ENCODE results near the gene KCTD1. TPM values are rescaled to one million over a fixed set of nuclear protein-coding genes. Genes with fewer than 3 reads are reported as not detected.

KCTD1 gene
- total and polyA plus RNA-seq, 10 of the 15 experiments (the other 5 are each of a cell fraction or from before 2014, with no cell fraction given) = 1.5 to 13.4 (median 5.5) TPM

DNA sequence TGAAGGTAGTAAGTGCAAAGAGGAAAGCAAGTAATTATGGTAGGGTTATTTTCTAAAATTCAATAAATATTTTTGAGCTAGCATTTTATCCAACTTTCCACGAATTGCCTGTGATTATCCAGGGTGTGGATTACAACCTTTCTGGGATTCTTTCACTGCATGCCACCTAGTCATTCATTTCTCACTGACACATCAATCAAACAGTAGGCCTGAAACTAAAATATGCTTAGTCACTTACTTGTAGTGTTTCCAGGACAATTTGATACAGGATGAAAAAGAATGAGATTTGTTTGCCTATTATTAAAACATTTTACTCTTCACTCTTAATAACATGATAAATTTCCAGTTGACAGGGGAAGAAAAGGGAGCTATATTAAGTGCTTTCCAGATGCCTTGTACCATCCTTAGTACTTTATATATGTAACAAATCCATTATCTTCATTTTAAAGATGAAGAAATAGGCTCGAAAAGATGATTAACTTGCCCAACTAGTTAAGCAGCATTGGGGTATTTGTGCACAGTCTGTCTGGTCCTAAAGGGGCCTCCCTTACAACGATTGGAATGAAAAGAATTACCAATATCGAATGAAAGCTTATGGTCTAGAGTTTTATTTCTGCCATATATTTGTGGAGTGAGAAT is 70.4 kb downstream of the KCTD1 start:
- Histone ChIP-seq H3K27me3 (replicated peaks in 1 of 2; ENCODE audit: control insufficient read depth in 2 of 2, insufficient read depth in 2 of 2, low read length in 1 of 2) (no peaks in the 10 kb centered on the region), H3K9me3 (replicated peaks; ENCODE audit: control insufficient read depth, insufficient read depth, low read length) (no peaks in the 10 kb centered on the region), H3K9ac (ENCODE audit: control insufficient read depth, insufficient read depth, low read length) (no peak overlapping the region), H3K36me3 (ENCODE audit: control insufficient read depth in 2 of 2, insufficient read depth in 2 of 2, low read length in 1 of 2) (no peaks in the 10 kb centered on the region), H3K4me3 (no peak overlapping the region), H4K20me1 (ENCODE audit: control insufficient read depth, insufficient read depth) (no peaks in the 10 kb centered on the region), H3K4me2 (ENCODE audit: control insufficient read depth, insufficient read depth) (no peak overlapping the region), H3K4me1 (ENCODE audit: control insufficient read depth, insufficient read depth, low read length) (no peaks in the 10 kb centered on the region), H2AFZ (ENCODE audit: control insufficient read depth, low read depth, low read length) (no peak overlapping the region), H3K79me2 (ENCODE audit: control insufficient read depth, insufficient read depth, low read length) (no peaks in the 10 kb centered on the region), H3K27ac (ENCODE audit: control insufficient read depth, insufficient read depth) (no peak overlapping the region)
- no TSS peak for BruUV-seq (replicated peaks)
- FAIRE-seq (no peak), DNase-seq (ENCODE audit: low read depth, low spot score) (no peak), ATAC-seq (no peak)
- in situ Hi-C loops (cut with MboI) (no loop called here), intact Hi-C loops (cut with micrococcal nuclease; ENCODE audit: unreplicated experiment) (no loop called here)
- ChIA-PET POLR2A (no interaction called here), SMC1A (ENCODE audit: uncharacterized antibody, unreplicated experiment) (interaction anchor here (0.6 to 1.7 kb wide), 5 partner anchors 9 to 699 kb away, joined by 3 to 5 read pairs (median 3); no protein-coding TSS in a partner anchor), RAD21 (ENCODE audit: unreplicated experiment) (interaction anchor here (1.2 kb wide), 1 partner anchor 9 kb away, joined by 3 read pairs; no protein-coding TSS in a partner anchor), CTCF (interaction anchor here (0.6 to 1.3 kb wide), 5 partner anchors 10 to 843 kb away, joined by 3 to 5 read pairs (median 4); no protein-coding TSS in a partner anchor)
- TF ChIP-seq, protein P1, sequence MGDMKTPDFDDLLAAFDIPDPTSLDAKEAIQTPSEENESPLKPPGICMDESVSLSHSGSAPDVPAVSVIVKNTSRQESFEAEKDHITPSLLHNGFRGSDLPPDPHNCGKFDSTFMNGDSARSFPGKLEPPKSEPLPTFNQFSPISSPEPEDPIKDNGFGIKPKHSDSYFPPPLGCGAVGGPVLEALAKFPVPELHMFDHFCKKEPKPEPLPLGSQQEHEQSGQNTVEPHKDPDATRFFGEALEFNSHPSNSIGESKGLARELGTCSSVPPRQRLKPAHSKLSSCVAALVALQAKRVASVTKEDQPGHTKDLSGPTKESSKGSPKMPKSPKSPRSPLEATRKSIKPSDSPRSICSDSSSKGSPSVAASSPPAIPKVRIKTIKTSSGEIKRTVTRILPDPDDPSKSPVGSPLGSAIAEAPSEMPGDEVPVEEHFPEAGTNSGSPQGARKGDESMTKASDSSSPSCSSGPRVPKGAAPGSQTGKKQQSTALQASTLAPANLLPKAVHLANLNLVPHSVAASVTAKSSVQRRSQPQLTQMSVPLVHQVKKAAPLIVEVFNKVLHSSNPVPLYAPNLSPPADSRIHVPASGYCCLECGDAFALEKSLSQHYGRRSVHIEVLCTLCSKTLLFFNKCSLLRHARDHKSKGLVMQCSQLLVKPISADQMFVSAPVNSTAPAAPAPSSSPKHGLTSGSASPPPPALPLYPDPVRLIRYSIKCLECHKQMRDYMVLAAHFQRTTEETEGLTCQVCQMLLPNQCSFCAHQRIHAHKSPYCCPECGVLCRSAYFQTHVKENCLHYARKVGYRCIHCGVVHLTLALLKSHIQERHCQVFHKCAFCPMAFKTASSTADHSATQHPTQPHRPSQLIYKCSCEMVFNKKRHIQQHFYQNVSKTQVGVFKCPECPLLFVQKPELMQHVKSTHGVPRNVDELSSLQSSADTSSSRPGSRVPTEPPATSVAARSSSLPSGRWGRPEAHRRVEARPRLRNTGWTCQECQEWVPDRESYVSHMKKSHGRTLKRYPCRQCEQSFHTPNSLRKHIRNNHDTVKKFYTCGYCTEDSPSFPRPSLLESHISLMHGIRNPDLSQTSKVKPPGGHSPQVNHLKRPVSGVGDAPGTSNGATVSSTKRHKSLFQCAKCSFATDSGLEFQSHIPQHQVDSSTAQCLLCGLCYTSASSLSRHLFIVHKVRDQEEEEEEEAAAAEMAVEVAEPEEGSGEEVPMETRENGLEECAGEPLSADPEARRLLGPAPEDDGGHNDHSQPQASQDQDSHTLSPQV (IDR thresholded peaks at IDR 0.05) = no peak
- no peak for TF ChIP-seq PAX5 (IDR thresholded peaks at IDR 0.05; ENCODE audit: borderline replicate concordance, low read depth, low read length)
- TF ChIP-seq KAT2A (conservative IDR thresholded peaks at IDR 0.05; ENCODE audit: control insufficient read depth, low read depth, low read length) = no peak
- TF ChIP-seq, protein P2, sequence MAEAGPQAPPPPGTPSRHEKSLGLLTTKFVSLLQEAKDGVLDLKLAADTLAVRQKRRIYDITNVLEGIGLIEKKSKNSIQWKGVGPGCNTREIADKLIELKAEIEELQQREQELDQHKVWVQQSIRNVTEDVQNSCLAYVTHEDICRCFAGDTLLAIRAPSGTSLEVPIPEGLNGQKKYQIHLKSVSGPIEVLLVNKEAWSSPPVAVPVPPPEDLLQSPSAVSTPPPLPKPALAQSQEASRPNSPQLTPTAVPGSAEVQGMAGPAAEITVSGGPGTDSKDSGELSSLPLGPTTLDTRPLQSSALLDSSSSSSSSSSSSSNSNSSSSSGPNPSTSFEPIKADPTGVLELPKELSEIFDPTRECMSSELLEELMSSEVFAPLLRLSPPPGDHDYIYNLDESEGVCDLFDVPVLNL (IDR thresholded peaks at IDR 0.05; ENCODE audit: low read depth, low read length) = no peak
- TF ChIP-seq EGR1 (IDR thresholded peaks at IDR 0.05; ENCODE audit: borderline replicate concordance in 1 of 2, low read depth in 2 of 2, low read length in 2 of 2) = no peak
- TF ChIP-seq ZBED1 (IDR thresholded peaks at IDR 0.05; ENCODE audit: borderline replicate concordance) = no peak
- WGBS (ENCODE audit: insufficient coverage, insufficient replicate concordance, low lambda C conversion rate, missing lambda C conversion rate) = 62% methylated on average over 4 of the region's 4 CpGs
